H1 (cell line): ENCODE data around the gene MAFF. TPM values are rescaled to one million over a fixed set of nuclear protein-coding genes. Genes with fewer than 3 reads are reported as not detected.

Experiments used
- CTCF ChIA-PET: fragments of 300-600 bp; sonication (Branson Sonifier 250); formaldehyde crosslinking; loops from one replicate; lab custom pipeline; 2021; ENCODE audit not compliant: partially characterized antibody; lab: Charles Lee
- POLR2A ChIA-PET: fragments of 300-600 bp; sonication (Branson Sonifier 250); formaldehyde crosslinking; loops from one replicate; lab custom pipeline; 2021; ENCODE audit warnings: inconsistent platforms; ENCODE audit not compliant: partially characterized antibody; lab: Charles Lee
- DNase-seq, 2 experiments: peaks; one replicate each; pipeline versions ENCODE4 v3.0.0 to v3.0.0-alpha.2; 2010 to 2022; ENCODE audit warnings: low spot score in 2 of 2, low read depth in 1 of 2, mixed read lengths in 1 of 2
- FAIRE-seq: peaks from 2 replicates; lab custom pipeline; 2011; peaks lifted over from hg19 to GRCh38; lab: Jason Lieb, UNC
- H2AFZ ChIP-seq: 2 replicates; pipeline ENCODE4 v1.8.1; 2012; ENCODE audit warnings: low read length, inconsistent platforms
- H2AK5ac ChIP-seq: 2 replicates; pipeline ENCODE4 v1.6.1; 2013; ENCODE audit warnings: low read depth, low read length
- H2BK120ac ChIP-seq: replicated peaks from 2 replicates; pipeline ENCODE3; 2013; ENCODE audit warnings: low read depth, low read length, inconsistent platforms
- H2BK12ac ChIP-seq: 2 replicates; pipeline ENCODE4 v1.6.1; 2013; ENCODE audit warnings: low read depth, low read length
- H2BK15ac ChIP-seq: 2 replicates; pipeline ENCODE4 v1.6.1; 2013; ENCODE audit warnings: low read length
- H2BK20ac ChIP-seq: 2 replicates; pipeline ENCODE4 v1.6.1; 2013; ENCODE audit warnings: low read length
- H2BK5ac ChIP-seq: 2 replicates; pipeline ENCODE4 v1.6.1; 2013; ENCODE audit warnings: low read depth, low read length
- H3K14ac ChIP-seq: 2 replicates; pipeline ENCODE4 v1.6.1; 2013; ENCODE audit warnings: inconsistent platforms; ENCODE audit not compliant: insufficient read length
- H3K18ac ChIP-seq: 2 replicates; pipeline ENCODE4 v1.6.1; 2013; ENCODE audit warnings: low read length; ENCODE audit errors: extremely low read depth
- H3K23ac ChIP-seq: 2 replicates; pipeline ENCODE4 v1.6.1; 2013; ENCODE audit warnings: inconsistent platforms; ENCODE audit not compliant: insufficient read length
- H3K23me2 ChIP-seq: 2 replicates; pipeline ENCODE4 v1.6.1; 2013; ENCODE audit warnings: low read depth, low read length
- H3K27ac ChIP-seq: 2 replicates; pipeline ENCODE4 v1.6.1; 2011; ENCODE audit warnings: low read depth, low read length, inconsistent platforms
- H3K27me3 ChIP-seq, 4 experiments: replicated peaks in 1 of 4; 1 replicate in 1 of 4; 2 replicates in 3 of 4; pipeline versions ENCODE4 v1.6.1 to v1.8.1; 2011 to 2013; ENCODE audit warnings: low read length in 3 of 4, mild to moderate bottlenecking in 3 of 4, inconsistent platforms in 2 of 4, mixed read lengths in 2 of 4, moderate library complexity in 1 of 4; ENCODE audit not compliant: control insufficient read depth in 3 of 4, insufficient read depth in 3 of 4; ENCODE audit errors: extremely low read depth in 1 of 4
- H3K36me3 ChIP-seq, 4 experiments: 2 replicates each; pipeline versions ENCODE4 v1.6.1 to v1.8.1; 2011 to 2013; ENCODE audit warnings: mild to moderate bottlenecking in 4 of 4, low read length in 3 of 4, moderate library complexity in 2 of 4, control low read depth in 1 of 4, inconsistent platforms in 1 of 4; ENCODE audit not compliant: insufficient read depth in 4 of 4, control insufficient read depth in 2 of 4
- H3K4ac ChIP-seq: replicated peaks from 2 replicates; pipeline ENCODE3; 2013; ENCODE audit warnings: low read length, low read depth, mixed read lengths, inconsistent platforms; ENCODE audit not compliant: insufficient read length
- H3K4me1 ChIP-seq, 4 experiments: replicated peaks in 1 of 4; 1 replicate in 1 of 4; 2 replicates in 3 of 4; pipeline versions ENCODE4 v1.6.1 to v1.8.1; 2011 to 2013; ENCODE audit warnings: low read length in 3 of 4, inconsistent platforms in 2 of 4, mixed read lengths in 1 of 4; ENCODE audit not compliant: insufficient read depth in 4 of 4, control insufficient read depth in 3 of 4
- H3K4me2 ChIP-seq, 2 experiments: 2 replicates each; pipeline versions ENCODE4 v1.6.1 to v1.8.1; 2011 to 2013; ENCODE audit warnings: low read depth in 2 of 2, low read length in 2 of 2, control low read depth in 1 of 2, inconsistent platforms in 1 of 2, mild to moderate bottlenecking in 1 of 2; ENCODE audit not compliant: insufficient read depth in 1 of 2
- H3K4me3 ChIP-seq, 4 experiments: fragments of 200-600, 300-600 bp in 1 of 4; sonication (generic), shearing (Covaris generic), sonication (Bioruptor Twin) in 1 of 4; 2 replicates each; pipeline versions ENCODE4 v1.5.1 to v1.8.1; 2011 to 2016; ENCODE audit warnings: low read length in 4 of 4, low read depth in 3 of 4, control low read depth in 2 of 4, inconsistent platforms in 2 of 4, mild to moderate bottlenecking in 2 of 4, mixed read lengths in 1 of 4, moderate library complexity in 1 of 4; ENCODE audit not compliant: insufficient read depth in 2 of 4; ENCODE audit errors: extremely low read depth in 1 of 4
- H3K56ac ChIP-seq: replicated peaks from 2 replicates; pipeline ENCODE3; 2013; ENCODE audit warnings: low read depth, mild to moderate bottlenecking, mixed read lengths, low read length, inconsistent platforms; ENCODE audit not compliant: insufficient read length
- H3K79me1 ChIP-seq: 2 replicates; pipeline ENCODE4 v1.6.1; 2013; ENCODE audit warnings: low read depth, low read length, control low read depth
- H3K79me2 ChIP-seq, 2 experiments: 2 replicates each; pipeline versions ENCODE4 v1.6.1 to v1.8.1; 2012 to 2013; ENCODE audit warnings: low read length in 2 of 2, mild to moderate bottlenecking in 2 of 2, inconsistent platforms in 1 of 2; ENCODE audit not compliant: insufficient read depth in 2 of 2, control insufficient read depth in 1 of 2
- H3K9ac ChIP-seq, 4 experiments: replicated peaks in 1 of 4; 1 replicate in 1 of 4; 2 replicates in 3 of 4; pipeline versions ENCODE4 v1.6.1 to v1.8.1; 2011 to 2013; ENCODE audit warnings: low read depth in 3 of 4, low read length in 3 of 4, control low read depth in 2 of 4, mild to moderate bottlenecking in 2 of 4, moderate library complexity in 2 of 4, inconsistent platforms in 1 of 4; ENCODE audit errors: extremely low read depth in 1 of 4
- H3K9me3 ChIP-seq, 2 experiments: 2 replicates each; pipeline versions ENCODE4 v1.6.1 to v1.8.1; 2012 to 2013; ENCODE audit warnings: mild to moderate bottlenecking in 2 of 2, moderate library complexity in 2 of 2, control low read depth in 1 of 2, inconsistent platforms in 1 of 2, low read depth in 1 of 2, low read length in 1 of 2, mixed read lengths in 1 of 2; ENCODE audit not compliant: insufficient read depth in 2 of 2
- H4K20me1 ChIP-seq, 2 experiments: replicated peaks in 1 of 2; 2 replicates each; pipeline versions ENCODE3 to v1.8.1; 2011 to 2013; ENCODE audit warnings: inconsistent platforms in 2 of 2, low read length in 2 of 2, mild to moderate bottlenecking in 1 of 2; ENCODE audit not compliant: insufficient read depth in 2 of 2, control insufficient read depth in 1 of 2
- H4K5ac ChIP-seq: 2 replicates; pipeline ENCODE4 v1.6.1; 2013; ENCODE audit warnings: low read length, low read depth, mixed read lengths, inconsistent platforms; ENCODE audit not compliant: insufficient read length
- H4K8ac ChIP-seq: 2 replicates; pipeline ENCODE4 v1.8.0; 2013; ENCODE audit warnings: mild to moderate bottlenecking, moderate library complexity, low read length, inconsistent platforms; ENCODE audit not compliant: insufficient read depth; ENCODE audit errors: extremely low read depth
- H4K91ac ChIP-seq: replicated peaks from 2 replicates; pipeline ENCODE3; 2013; ENCODE audit warnings: low read length, mixed read lengths, inconsistent platforms; ENCODE audit not compliant: insufficient read length
- CHD2 ChIP-seq: IDR thresholded peaks from 2 replicates; pipeline ENCODE4 v1.6.1; 2012; ENCODE audit warnings: low read length, improper control_type of control experiment
- CTBP2 ChIP-seq: IDR thresholded peaks from 2 replicates; pipeline ENCODE4 v1.7.0; 2011; ENCODE audit warnings: borderline replicate concordance, mild to moderate bottlenecking, moderate library complexity, mixed read lengths, low read length; ENCODE audit not compliant: insufficient read depth, insufficient read length
- EGR1 ChIP-seq: IDR thresholded peaks from 2 replicates; pipeline ENCODE4 v1.6.1; 2011; ENCODE audit warnings: low read depth, low read length, borderline replicate concordance
- GABPA ChIP-seq: IDR thresholded peaks from 2 replicates; pipeline ENCODE4 v1.6.1; 2011; ENCODE audit warnings: mild to moderate bottlenecking, low read length, moderate library complexity, borderline replicate concordance; ENCODE audit not compliant: insufficient read depth
- HDAC2 ChIP-seq, 2 experiments: fragments of 300-600 bp in 1 of 2; sonication (generic) in 1 of 2; IDR thresholded peaks; 2 replicates each; pipeline ENCODE4 v1.6.1; 2011 to 2012; ENCODE audit warnings: low read depth in 2 of 2, low read length in 2 of 2, mild to moderate bottlenecking in 2 of 2, moderate library complexity in 2 of 2, borderline replicate concordance in 1 of 2, inconsistent platforms in 1 of 2
- NRF1 ChIP-seq: IDR thresholded peaks from 2 replicates; pipeline ENCODE4 v1.6.1; 2011; ENCODE audit warnings: mild to moderate bottlenecking, low read depth, low read length, improper control_type of control experiment
- RNF2 ChIP-seq: fragments of 200-900, 300-1000 bp; sonication (generic); IDR thresholded peaks from 2 replicates; pipeline ENCODE4 v1.7.1; 2016; ENCODE audit warnings: borderline replicate concordance, low read depth, mild to moderate bottlenecking, antibody characterized with exemption, low read length; ENCODE audit not compliant: poor library complexity, severe bottlenecking; ENCODE audit errors: missing control alignments
- SP1 ChIP-seq: IDR thresholded peaks from 2 replicates; pipeline ENCODE4 v1.6.1; 2011; ENCODE audit warnings: low read depth, low read length
- TAF7 ChIP-seq: optimal IDR thresholded peaks from 2 replicates; pipeline ENCODE3; 2011; ENCODE audit warnings: low read depth, mild to moderate bottlenecking, inconsistent platforms, low read length, moderate library complexity, borderline replicate concordance
- WGBS, 2 experiments: shearing (Covaris generic) in 1 of 2; methylation state at CpG; one replicate each; pipeline versions ENCODE4 v1.1.6 to v1.1.7; 2013 to 2015; ENCODE audit warnings: low lambda C conversion rate in 2 of 2, mixed read lengths in 2 of 2, inconsistent platforms in 1 of 2, low coverage in 1 of 2, missing lambda C conversion rate in 1 of 2; ENCODE audit not compliant: insufficient replicate concordance in 2 of 2, insufficient coverage in 1 of 2, insufficient read length in 1 of 2; ENCODE audit errors: extremely low coverage in 1 of 2, missing lambda C conversion rate in 1 of 2; 5-methylcytosine and 5-hydroxymethylcytosine counted together
- polyA plus RNA-seq, 7 experiments: library from polyadenylated mRNA; depleted of rRNA in 3 of 7; stranded (reverse) in 5 of 7; unstranded in 2 of 7; fragments of >200 nt in 5 of 7; fragments of 200-250 nt in 2 of 7; gene quantifications; 1 replicate in 5 of 7; 2 replicates in 1 of 7; 4 replicates in 1 of 7; pipeline versions ENCODE4 v1.2.1 to v1.2.3, GENCODE V29; 2011 to 2013; ENCODE audit warnings: missing spikeins in 2 of 7, mixed read lengths in 2 of 7
- total RNA-seq: library from RNA; stranded (reverse); fragmentation: NEBNext Ultra II Directional; extraction: Animal tissue kit (Norgen Biotek cat#: 25700); gene quantifications from 2 replicates; pipeline ENCODE4 v1.2.1, GENCODE V29; 2021
- TF ChIP-seq, protein P1 (sequence below): IDR thresholded peaks from 2 replicates; pipeline ENCODE4 v1.6.1; 2011; ENCODE audit warnings: low read length, improper control_type of control experiment

The MAFF gene
- total and polyA plus RNA-seq, 2 of the 8 experiments (the other 6 are each of a cell fraction or from before 2014, with no cell fraction given): 1.5 to 6.3 TPM

DNA sequence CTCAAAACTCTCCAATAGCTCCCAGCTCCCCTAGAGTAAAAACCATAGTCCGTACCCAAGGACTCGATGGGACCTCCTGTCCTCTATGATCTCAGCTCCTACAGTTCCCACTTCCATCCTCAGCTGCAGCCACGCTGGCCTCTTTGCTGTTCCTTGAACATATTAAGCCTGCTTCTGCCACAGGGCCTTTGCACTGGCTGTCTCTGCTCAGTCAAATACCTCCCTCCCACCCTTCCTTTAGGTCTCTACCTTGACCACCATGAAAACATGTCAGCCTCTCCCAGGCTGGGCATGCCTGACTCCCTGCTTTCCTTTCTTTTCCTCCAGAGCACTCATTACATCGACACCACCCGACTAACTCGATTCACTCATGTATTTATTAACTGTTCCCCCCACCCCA, 46.5 kb downstream of the MAFF start:
- Histone ChIP-seq H4K91ac (no peak overlapping the region), H3K23ac (no peak overlapping the region), H4K8ac (no peak overlapping the region), H3K79me2 (peaks cover 3 to 34% of the 10 kb centered on the region in 2 experiments; a peak in 2 of 4 replicates), H4K5ac (no peak overlapping the region), H3K9ac (no peak overlapping the region), H2AK5ac (no peak overlapping the region), H3K23me2 (no peaks in the 10 kb centered on the region), H4K20me1 (peaks cover 6 to 17% of the 10 kb centered on the region in 2 experiments), H3K18ac (no peak overlapping the region), H3K56ac (no peak overlapping the region), H3K36me3 (peaks cover 7 to 15% (median 13%) of the 10 kb centered on the region in 4 experiments), H2BK5ac (no peak overlapping the region), H2BK15ac (no peak overlapping the region), H3K27ac (no peak overlapping the region), H3K14ac (no peak overlapping the region), H2BK120ac (no peak overlapping the region), H3K79me1 (peaks cover 12% of the 10 kb centered on the region), H2AFZ (no peak overlapping the region), H3K9me3 (no peaks in the 10 kb centered on the region), H2BK20ac (no peak overlapping the region), H3K27me3 (no peaks in the 10 kb centered on the region), H3K4me2 (no peak overlapping the region), H3K4me1 (peaks cover 0 to under 1% (median 0%) of the 10 kb centered on the region in 4 experiments; a peak in 2 of 7 replicates), H3K4me3 (no peak overlapping the region), H3K4ac (no peak overlapping the region), H2BK12ac (no peak overlapping the region)
- DNase-seq (no peak), FAIRE-seq (no peak)
- 93 to 100% methylated on average over 3 to 6 of the region's 6 CpGs for WGBS, 2 experiments
- ChIA-PET POLR2A (interaction anchor here (1.4 kb wide), 1 partner anchor 9 kb away, joined by 4 read pairs; no protein-coding TSS in a partner anchor), CTCF (interaction anchor here (0.9 kb wide), 1 partner anchor 9 kb away, joined by 4 read pairs; no protein-coding TSS in a partner anchor)
- TF ChIP-seq TAF7 (no peak), NRF1 (no peak), EGR1 (no peak), SP1 (no peak), RNF2 (no peak), HDAC2 (IDR thresholded peaks at IDR 0.05; ENCODE audit: borderline replicate concordance in 1 of 2, low read depth in 2 of 2, low read length in 2 of 2) (no peak), CHD2 (no peak), GABPA (no peak), CTBP2 (no peak)
- TF ChIP-seq, protein P1, sequence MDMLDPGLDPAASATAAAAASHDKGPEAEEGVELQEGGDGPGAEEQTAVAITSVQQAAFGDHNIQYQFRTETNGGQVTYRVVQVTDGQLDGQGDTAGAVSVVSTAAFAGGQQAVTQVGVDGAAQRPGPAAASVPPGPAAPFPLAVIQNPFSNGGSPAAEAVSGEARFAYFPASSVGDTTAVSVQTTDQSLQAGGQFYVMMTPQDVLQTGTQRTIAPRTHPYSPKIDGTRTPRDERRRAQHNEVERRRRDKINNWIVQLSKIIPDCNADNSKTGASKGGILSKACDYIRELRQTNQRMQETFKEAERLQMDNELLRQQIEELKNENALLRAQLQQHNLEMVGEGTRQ: no peak
